Posterior cingulate gyrus (tissue), 11 donors: ENCODE data around the gene IQGAP3.

Experiments
- DNase-seq, 10 donors: peaks; one replicate each; pipeline versions ENCODE4 v3.0.0 to v3.0.0-alpha.2; 2020 to 2021; ENCODE audit warnings: mixed read lengths in 3 of 10
- intact Hi-C: fragments of 100-400 bp; cut with DNase I; formaldehyde crosslinking; loops from one replicate; pipeline ENCODE4 v1.15.1; 2023

The IQGAP3 gene

GRCh38 chr1:156551066-156551643 lies 21.2 kb downstream of the IQGAP3 start:
- peak in 1 of 10 donors; percentile 53 for DNase-seq
- intact Hi-C loops, result no loop called here

GRCh38 chr1:156550346-156550745 lies 22.0 kb downstream of the IQGAP3 start:
- DNase-seq, result peak in 1 of 10 donors; percentile 47
- intact Hi-C loops, result no loop called here

- peak in 1 of 10 donors; percentile 49 for DNase-seq
- intact Hi-C loops, result no loop called here
Measured at GRCh38 chr1:156549831-156550230, 22.5 kb downstream of the IQGAP3 start.

GRCh38 chr1:156549390-156549789 lies 23.0 kb downstream of the IQGAP3 start:
- peak in 1 of 10 donors; percentile 26 for DNase-seq

DNA sequence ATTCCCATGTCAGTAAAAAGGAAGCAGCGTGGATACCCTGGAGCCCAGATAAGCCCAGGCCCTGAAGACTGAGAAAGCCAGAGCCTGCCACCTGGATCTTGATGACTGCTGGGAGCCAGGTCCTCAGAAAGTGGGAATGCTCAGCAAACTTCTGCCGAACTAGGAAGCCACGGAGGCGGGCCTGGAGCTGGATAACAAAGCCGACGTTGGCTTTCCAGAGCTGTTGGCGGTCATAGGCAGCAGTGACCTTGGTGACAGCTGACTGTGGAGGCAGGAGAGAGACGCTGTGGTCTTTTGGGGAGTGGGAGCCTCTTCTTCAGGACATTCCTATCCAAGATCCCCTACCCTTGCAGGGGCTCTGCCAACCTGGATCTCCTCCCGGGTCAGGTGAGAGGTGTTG lies 24.4 kb downstream of the IQGAP3 start:
- intact Hi-C loops, result no loop called here
- no peak for DNase-seq

More at GRCh38 chr1:156549390-156549789, 23.0 kb downstream of the IQGAP3 start:
- intact Hi-C loops, result no loop called here

DNA sequence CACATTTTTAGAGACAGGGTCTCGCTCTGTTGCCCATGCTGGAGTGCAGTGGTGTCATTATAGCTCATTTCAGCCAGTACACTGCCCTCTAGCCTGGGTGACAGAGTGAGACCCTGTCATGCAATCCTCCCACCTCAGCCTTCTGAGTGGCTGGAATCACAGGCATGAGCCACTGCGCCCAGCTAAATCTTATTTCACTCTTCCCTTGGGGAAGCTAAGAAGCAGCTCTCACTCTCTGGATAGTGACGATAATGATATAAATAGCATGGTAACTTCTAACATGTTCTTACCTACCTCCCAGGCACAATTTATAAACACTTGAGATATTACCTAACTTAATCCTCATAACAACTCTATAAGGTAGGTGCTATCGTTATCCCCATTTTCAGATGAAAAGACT lies 24.9 kb downstream of the IQGAP3 start:
- no peak for DNase-seq
- intact Hi-C loops, result no loop called here

DNA sequence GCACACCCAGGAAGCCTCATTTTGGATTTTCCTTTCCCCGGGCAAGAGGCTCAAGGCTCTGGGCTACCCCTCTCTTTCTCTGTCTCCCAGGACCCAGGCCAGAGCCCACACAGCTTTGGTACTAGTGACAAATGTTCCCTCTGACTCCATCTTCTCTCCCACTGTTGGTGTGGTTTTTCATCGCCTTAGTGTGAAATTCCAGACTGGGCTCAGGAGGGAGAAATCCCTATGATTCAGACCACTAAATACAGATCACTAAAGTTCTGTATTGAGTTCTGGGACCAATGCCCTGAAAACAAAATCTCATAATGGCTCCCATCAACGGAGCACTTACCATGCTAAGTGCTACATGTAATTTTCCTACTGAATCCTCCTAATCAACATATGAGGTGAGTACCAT lies 26.1 kb downstream of the IQGAP3 start:
- peak in 1 of 10 donors; percentile 17 for DNase-seq
- intact Hi-C loops, result no loop called here

GRCh38 chr1:156544592-156545102 lies 27.7 kb downstream of the IQGAP3 start:
- DNase-seq, result peak in 3 of 10 donors; percentile 14 to 86 (median 23)
- intact Hi-C loops, result no loop called here

DNA sequence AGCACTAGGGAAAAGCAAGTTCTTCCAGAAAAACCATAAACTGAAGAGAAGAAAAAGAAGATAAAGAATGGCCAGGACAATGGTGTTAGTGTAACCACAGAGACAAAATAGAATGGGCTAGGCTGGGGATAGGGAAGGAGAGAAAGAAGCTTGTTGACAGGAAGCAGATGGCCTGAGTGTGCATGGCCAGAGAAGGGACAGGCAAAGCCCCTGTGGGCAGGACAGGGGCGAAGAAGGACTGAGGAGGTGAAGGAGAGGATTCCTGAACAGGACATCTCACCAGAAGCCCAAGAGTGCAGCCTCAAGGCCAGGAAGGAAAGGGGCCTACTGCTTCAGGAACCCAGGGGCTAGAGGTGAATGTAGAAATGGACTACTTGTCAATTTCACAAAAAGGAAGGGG lies 29.3 kb downstream of the IQGAP3 start:
- DNase-seq, result peak in 1 of 10 donors; percentile 34
- intact Hi-C loops, result no loop called here

- no peak for DNase-seq
- intact Hi-C loops, result no loop called here
Measured at GRCh38 chr1:156540955-156541354, 31.4 kb downstream of the IQGAP3 start.

- intact Hi-C loops, result no loop called here
Measured at GRCh38 chr1:156539818-156540355, 32.5 kb downstream of the IQGAP3 start.

DNA sequence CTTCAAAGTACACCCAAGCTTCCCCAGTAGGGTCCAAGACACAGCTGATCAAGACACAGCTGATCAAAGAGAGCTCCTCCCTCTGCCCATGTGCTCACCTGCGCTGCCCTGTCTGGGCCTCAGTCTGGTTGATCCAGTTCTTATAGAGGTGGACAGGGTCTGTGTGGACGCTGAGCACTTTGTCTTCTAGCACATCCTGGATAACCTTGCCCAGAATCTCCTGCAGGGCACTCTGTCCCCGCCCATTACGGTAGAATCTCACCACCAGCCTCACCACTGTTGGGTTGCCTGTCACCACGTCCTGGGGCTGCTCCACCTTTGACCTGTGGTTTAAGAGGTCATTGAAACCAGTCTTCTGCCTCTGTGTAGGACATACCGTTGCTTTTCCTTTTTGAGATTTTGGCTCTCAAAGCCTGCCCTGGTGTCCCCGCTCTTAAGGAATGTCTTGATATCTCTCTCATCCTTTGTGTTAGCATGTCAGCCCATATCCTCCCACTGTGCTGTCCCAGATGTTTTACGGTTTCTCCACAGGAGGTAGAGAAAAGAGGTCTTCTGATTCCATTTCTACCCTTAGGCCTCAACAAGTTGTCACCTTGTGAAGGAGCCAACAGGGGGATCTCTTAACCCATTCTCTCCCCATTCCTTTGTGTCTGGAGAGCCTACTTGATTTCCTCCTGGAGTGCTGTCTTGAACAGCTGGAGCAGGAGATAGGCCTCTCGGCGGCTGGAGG lies 33.5 kb downstream of the IQGAP3 start:
- intact Hi-C loops, result no loop called here
- peak in 1 of 10 donors; percentile 15 for DNase-seq

More at GRCh38 chr1:156539818-156540355, 32.5 kb downstream of the IQGAP3 start:
- peak in 1 of 10 donors; percentile 19 for DNase-seq

DNA sequence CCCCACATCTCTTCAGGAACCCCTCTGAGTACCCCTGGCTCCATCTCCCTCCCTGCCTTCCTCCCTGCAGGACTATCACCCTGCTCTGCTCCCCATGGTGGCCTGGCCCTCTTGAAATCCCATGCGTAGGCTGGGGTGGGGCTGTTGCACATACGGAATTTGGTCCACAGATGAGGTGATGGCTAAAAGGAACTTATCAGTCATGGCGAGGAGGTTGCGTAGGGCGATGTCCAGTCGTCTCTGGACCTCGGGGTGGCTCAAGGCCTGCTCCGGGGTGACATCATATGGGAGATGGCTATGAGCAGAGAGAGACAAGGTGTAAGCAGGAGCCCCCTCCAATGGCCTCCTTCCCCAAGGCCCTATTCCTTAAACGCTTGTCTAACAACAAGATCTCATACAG lies 35.3 kb downstream of the IQGAP3 start:
- DNase-seq, result peak in 1 of 10 donors; percentile 49
- intact Hi-C loops, result no loop called here

GRCh38 chr1:156534424-156535060 lies 37.8 kb downstream of the IQGAP3 start:
- intact Hi-C loops, result no loop called here
- peak in 1 of 10 donors; percentile 55 for DNase-seq

GRCh38 chr1:156533568-156534220 lies 38.7 kb downstream of the IQGAP3 start:
- intact Hi-C loops, result no loop called here
- peak in 1 of 10 donors; percentile 72 for DNase-seq

- DNase-seq, result peak in 1 of 10 donors; percentile 12
Measured at GRCh38 chr1:156532374-156532773, 40.0 kb downstream of the IQGAP3 start.

GRCh38 chr1:156530006-156530405 lies 42.4 kb downstream of the IQGAP3 start:
- intact Hi-C loops, result no loop called here
- DNase-seq, result no peak

More at GRCh38 chr1:156532374-156532773, 40.0 kb downstream of the IQGAP3 start:
- intact Hi-C loops, result no loop called here

DNA sequence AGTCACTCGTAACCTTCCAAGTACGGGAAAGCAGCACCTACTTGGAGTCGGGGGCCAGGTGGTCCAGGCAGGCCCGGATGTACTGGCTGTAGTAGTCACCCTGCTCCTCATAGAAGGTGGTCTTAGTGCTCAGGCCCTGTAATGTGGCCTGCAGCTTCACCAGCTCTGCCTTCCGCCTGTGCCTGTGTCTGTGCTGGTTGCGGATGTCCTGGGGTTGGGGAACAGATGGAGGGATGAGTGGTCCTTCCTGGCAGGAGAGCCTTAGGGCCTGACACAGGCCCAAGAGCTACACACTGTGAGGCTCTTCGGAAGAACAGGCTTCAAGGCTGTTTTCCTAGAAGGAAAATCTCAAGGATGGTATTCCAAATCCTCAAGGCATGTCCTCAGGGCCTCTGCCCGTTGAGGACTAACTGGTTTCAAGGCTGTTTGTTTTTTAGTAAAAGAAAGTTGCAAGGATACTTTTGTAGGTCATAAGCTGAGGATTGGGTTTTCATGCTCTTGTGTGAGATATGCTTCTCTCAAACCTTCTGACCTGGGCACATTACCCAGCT lies 43.4 kb downstream of the IQGAP3 start:
- DNase-seq, result no peak
- intact Hi-C loops, result no loop called here

- no peak for DNase-seq
- intact Hi-C loops, result no loop called here
Measured at GRCh38 chr1:156528231-156528630, 44.1 kb downstream of the IQGAP3 start.

DNA sequence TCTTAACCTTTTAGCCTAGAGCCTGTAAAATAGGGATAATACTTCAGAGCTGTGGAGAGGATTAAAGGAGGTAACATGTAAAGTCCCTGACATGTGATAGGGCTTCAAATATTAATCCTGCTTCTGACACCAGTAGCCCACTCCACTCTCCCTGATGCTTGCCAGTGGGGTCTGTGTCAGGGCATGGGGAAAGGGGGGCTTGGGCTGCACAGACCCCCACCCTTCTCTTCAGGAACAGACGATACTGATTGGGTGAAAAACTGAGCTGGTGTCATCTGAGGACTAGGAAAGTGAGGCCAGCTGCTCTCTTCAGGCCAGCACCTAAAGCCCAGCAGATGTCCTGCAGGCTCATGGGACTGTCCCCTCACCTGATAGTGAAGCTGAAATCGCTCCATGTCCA lies 44.8 kb downstream of the IQGAP3 start:
- no peak for DNase-seq
- intact Hi-C loops, result no loop called here
